HepG2 (cell line): ENCODE results near the gene MXD1. TPM values are rescaled to one million over a fixed set of nuclear protein-coding genes. Genes with fewer than 3 reads are reported as not detected.

ENCODE experiments used
- CBX1 ChIP-seq: IDR thresholded peaks from one replicate; pipeline ENCODE4 v1.6.1; 2016; ENCODE audit warnings: antibody characterized with exemption, low read depth
- FOXP1 ChIP-seq, 2 experiments: fragments of 450-650 bp in 1 of 2; IDR thresholded peaks; 2 replicates each; pipeline ENCODE4 v1.6.1; 2017 to 2018; ENCODE audit warnings: antibody characterized with exemption in 1 of 2
- HMGXB4 ChIP-seq, 2 experiments: sonication (generic) in 1 of 2; formaldehyde crosslinking in 1 of 2; IDR thresholded peaks; 2 replicates each; pipeline versions ENCODE4 v1.4.0 to v1.6.1; 2018 to 2020; ENCODE audit warnings: missing genetic modification reagents in 2 of 2, borderline replicate concordance in 1 of 2, low read depth in 1 of 2, mild to moderate bottlenecking in 1 of 2, missing biosample characterization in 1 of 2
- HNF1B ChIP-seq: sonication (generic); formaldehyde crosslinking; IDR thresholded peaks from 2 replicates; pipeline ENCODE4 v1.5.1; 2020; ENCODE audit warnings: mild to moderate bottlenecking, moderate library complexity, missing genetic modification reagents
- JUND ChIP-seq: sonication (generic); formaldehyde crosslinking; IDR thresholded peaks from 2 replicates; pipeline ENCODE4 v1.8.0; 2022; ENCODE audit warnings: mild to moderate bottlenecking, missing genetic modification reagents
- LRRFIP1 ChIP-seq: sonication (generic); formaldehyde crosslinking; conservative IDR thresholded peaks from 2 replicates; pipeline ENCODE4 v1.4.0; 2020; ENCODE audit warnings: missing genetic modification reagents
- NFE2L1 ChIP-seq: sonication (generic); formaldehyde crosslinking; IDR thresholded peaks from 2 replicates; pipeline ENCODE4 v1.4.0; 2020; ENCODE audit warnings: missing genetic modification reagents, mild to moderate bottlenecking, borderline replicate concordance
- PRDM15 ChIP-seq: sonication (generic); formaldehyde crosslinking; IDR thresholded peaks from 2 replicates; pipeline ENCODE4 v1.4.0; 2020; ENCODE audit warnings: missing genetic modification reagents
- RCOR2 ChIP-seq: IDR thresholded peaks from 2 replicates; pipeline ENCODE4 v1.6.1; 2016; ENCODE audit warnings: missing biosample characterization, missing genetic modification reagents
- TBP ChIP-seq: sonication (generic); formaldehyde crosslinking; IDR thresholded peaks from 2 replicates; pipeline ENCODE4 v1.5.0; 2020; ENCODE audit warnings: missing genetic modification reagents
- TGIF2 ChIP-seq: IDR thresholded peaks from 2 replicates; pipeline ENCODE4 v1.6.1; 2016; ENCODE audit warnings: control low read depth, missing compliant biosample characterization
- TOPORS ChIP-seq: sonication (generic); formaldehyde crosslinking; IDR thresholded peaks from 2 replicates; pipeline ENCODE4 v1.8.0; 2023; ENCODE audit warnings: mild to moderate bottlenecking, missing genetic modification reagents
- ZFP1 ChIP-seq: IDR thresholded peaks from 2 replicates; pipeline ENCODE4 v1.6.1; 2016
- ZNF3 ChIP-seq: IDR thresholded peaks from 2 replicates; pipeline ENCODE4 v1.7.0; 2017; ENCODE audit warnings: inconsistent platforms
- ZNF337 ChIP-seq: sonication (generic); formaldehyde crosslinking; IDR thresholded peaks from 2 replicates; pipeline ENCODE4 v1.5.1; 2020; ENCODE audit warnings: missing genetic modification reagents, low read depth, mild to moderate bottlenecking, borderline replicate concordance
- ZNF382 ChIP-seq: sonication (generic); formaldehyde crosslinking; IDR thresholded peaks from 2 replicates; pipeline ENCODE4 v1.5.0; 2020; ENCODE audit warnings: missing genetic modification reagents, mild to moderate bottlenecking, borderline replicate concordance
- ZNF605 ChIP-seq: sonication (generic); formaldehyde crosslinking; IDR thresholded peaks from 2 replicates; pipeline ENCODE4 v1.8.0; 2022; ENCODE audit warnings: mild to moderate bottlenecking, missing genetic modification reagents
- ZNF644 ChIP-seq: IDR thresholded peaks from 2 replicates; pipeline ENCODE4 v1.6.1; 2016; ENCODE audit warnings: low read depth
- ZSCAN5A ChIP-seq: sonication (generic); formaldehyde crosslinking; IDR thresholded peaks from 2 replicates; pipeline ENCODE4 v1.8.0; 2022; ENCODE audit warnings: mild to moderate bottlenecking, missing genetic modification reagents, borderline replicate concordance
- polyA plus RNA-seq, 8 experiments: library from polyadenylated mRNA; depleted of rRNA in 3 of 8; stranded (reverse) in 7 of 8; unstranded in 1 of 8; fragments of >200 nt; fragmentation: Illumina TruSeq in 4 of 8; extraction: Trizol in 4 of 8; gene quantifications; 2 replicates each; pipeline versions ENCODE4 v1.2.1 to v1.2.3, GENCODE V29; 2011 to 2016; ENCODE audit warnings: low read depth in 4 of 8, missing spikeins in 1 of 8, mixed read lengths in 1 of 8; ENCODE audit not compliant: insufficient read depth in 1 of 8
- total RNA-seq, 5 experiments: library from RNA; depleted of rRNA; stranded (reverse); fragments of >200 nt; fragmentation: Illumina TruSeq; extraction: Trizol; gene quantifications; 2 replicates each; pipeline ENCODE4 v1.2.3, GENCODE V29; 2016; ENCODE audit warnings: low read depth in 1 of 5

MXD1 gene
- total and polyA plus RNA-seq, 2 of the 13 experiments (the other 11 are each of a cell fraction or from before 2014, with no cell fraction given) = 6.4 to 14.9 TPM

GRCh38 chr2:69947325-69947931, 32.5 kb downstream of the MXD1 start (continued):
- TF ChIP-seq PRDM15 (CRISPR knock-in tag) (no peak), ZNF605 (CRISPR knock-in tag) (peak; percentile 10; the same call in 1 of the 2 replicates), ZFP1 (CRISPR knock-in tag) (no peak), LRRFIP1 (CRISPR knock-in tag) (no peak), TGIF2 (0 out of 2 replicates have a peak, but pooled peaks have one; percentile 34), FOXP1 (IDR thresholded peaks at IDR 0.05) (no peak), FOXP1 (CRISPR knock-in tag; IDR thresholded peaks at IDR 0.05) (peak; percentile 45; the same call in 1 of the 2 replicates), JUND (no peak), CBX1 (no peak), RCOR2 (peak; percentile 85), ZNF382 (CRISPR knock-in tag) (no peak), NFE2L1 (CRISPR knock-in tag) (no peak), HMGXB4 (CRISPR knock-in tag; IDR thresholded peaks at IDR 0.05; ENCODE audit: borderline replicate concordance in 1 of 2, low read depth in 1 of 2) (0 out of 4 replicates have a peak, but pooled peaks of 1 of the 2 experiments have one; percentile 11), TBP (no peak), ZNF337 (CRISPR knock-in tag) (no peak), TOPORS (0 out of 2 replicates have a peak, but pooled peaks have one; percentile 1), ZNF644 (CRISPR knock-in tag) (no peak), ZNF3 (CRISPR knock-in tag) (0 out of 2 replicates have a peak, but pooled peaks have one; percentile 33), HNF1B (CRISPR knock-in tag) (no peak), ZSCAN5A (no peak)
